Thoracic aorta (tissue), 2 donors: Measurements from ENCODE around the gene CIB2. TPM values are rescaled to one million over a fixed set of nuclear protein-coding genes. Genes with fewer than 3 reads are reported as not detected.

Experiments
- ATAC-seq: fragments of 150-250 bp; one replicate; pipeline ENCODE4 v1.8.0; 2017; ENCODE audit warnings: low read depth; ENCODE audit not compliant: insufficient number of reproducible peaks, low FRiP score
- DNase-seq: peaks from one replicate; pipeline ENCODE4 v3.0.0-alpha.2; 2020; ENCODE audit warnings: low spot score
- H3K27ac ChIP-seq, 2 donors: fragments of 200-600 bp; sonication (generic); 1 replicate in 1 of 2; 2 replicates in 1 of 2; pipeline ENCODE4 v1.5.1; 2016; ENCODE audit warnings: mild to moderate bottlenecking in 2 of 2, moderate library complexity in 2 of 2
- H3K27me3 ChIP-seq: fragments of 200-600 bp; sonication (generic); replicated peaks from 2 replicates; pipeline ENCODE4 v1.6.0; 2016; ENCODE audit warnings: mild to moderate bottlenecking; ENCODE audit not compliant: insufficient read depth
- H3K36me3 ChIP-seq: fragments of 200-600 bp; sonication (generic); one replicate; pipeline ENCODE4 v1.5.1; 2016
- H3K4me1 ChIP-seq, 2 donors: fragments of 200-600 bp; sonication (generic); 1 replicate in 1 of 2; 2 replicates in 1 of 2; pipeline versions ENCODE4 v1.5.1 to v1.6.0; 2016; ENCODE audit warnings: low read depth in 2 of 2, mild to moderate bottlenecking in 1 of 2; ENCODE audit not compliant: control insufficient read depth in 1 of 2
- H3K4me3 ChIP-seq: fragments of 200-600 bp; sonication (generic); 2 replicates; pipeline ENCODE4 v1.5.1; 2016; ENCODE audit warnings: mild to moderate bottlenecking
- H3K9me3 ChIP-seq: fragments of 200-600 bp; sonication (generic); 2 replicates; pipeline ENCODE4 v1.5.1; 2016
- total RNA-seq, 2 donors: library from RNA; depleted of rRNA; stranded (reverse); fragments of >200 nt; gene quantifications; one replicate each; pipeline versions ENCODE4 v1.1.0 to v1.2.3, GENCODE V29; 2016
- TF ChIP-seq, protein P1 (sequence below): fragments of 200-600 bp; sonication (generic); IDR thresholded peaks from one replicate; pipeline ENCODE4 v1.5.1; 2019; ENCODE audit warnings: antibody characterized with exemption

Gene CIB2
- total RNA-seq, 2 donors from 2014 or later = 1.2 to 7.9 TPM

DNA sequence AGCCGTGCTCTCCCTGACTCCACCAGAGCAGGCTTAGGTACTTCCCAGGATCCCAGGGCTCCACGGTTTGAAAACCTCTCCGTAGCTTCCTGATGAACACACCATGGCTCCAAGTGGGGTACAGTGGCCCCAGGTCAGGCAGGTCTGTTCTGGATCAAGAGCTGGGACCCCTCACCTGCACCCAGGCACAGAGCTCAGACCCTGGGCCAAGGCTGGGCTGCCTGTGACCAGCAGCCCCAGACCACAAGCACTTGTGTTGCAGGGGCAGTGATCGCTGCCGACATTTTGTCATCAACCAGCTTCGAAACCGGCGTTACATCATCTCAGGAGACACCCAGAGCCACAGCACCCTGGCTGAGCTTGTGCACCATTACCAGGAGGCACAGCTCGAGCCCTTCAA, 33.6 kb downstream of the CIB2 start:
- Histone ChIP-seq H3K4me3 (no peak overlapping the region), H3K27ac (no peak overlapping the region), H3K36me3 (no peaks in the 10 kb centered on the region), H3K27me3 (no peaks in the 10 kb centered on the region), H3K4me1 (peaks cover 0 to 4% of the 10 kb centered on the region in 2 donors), H3K9me3 (no peaks in the 10 kb centered on the region)
- TF ChIP-seq, protein P1, sequence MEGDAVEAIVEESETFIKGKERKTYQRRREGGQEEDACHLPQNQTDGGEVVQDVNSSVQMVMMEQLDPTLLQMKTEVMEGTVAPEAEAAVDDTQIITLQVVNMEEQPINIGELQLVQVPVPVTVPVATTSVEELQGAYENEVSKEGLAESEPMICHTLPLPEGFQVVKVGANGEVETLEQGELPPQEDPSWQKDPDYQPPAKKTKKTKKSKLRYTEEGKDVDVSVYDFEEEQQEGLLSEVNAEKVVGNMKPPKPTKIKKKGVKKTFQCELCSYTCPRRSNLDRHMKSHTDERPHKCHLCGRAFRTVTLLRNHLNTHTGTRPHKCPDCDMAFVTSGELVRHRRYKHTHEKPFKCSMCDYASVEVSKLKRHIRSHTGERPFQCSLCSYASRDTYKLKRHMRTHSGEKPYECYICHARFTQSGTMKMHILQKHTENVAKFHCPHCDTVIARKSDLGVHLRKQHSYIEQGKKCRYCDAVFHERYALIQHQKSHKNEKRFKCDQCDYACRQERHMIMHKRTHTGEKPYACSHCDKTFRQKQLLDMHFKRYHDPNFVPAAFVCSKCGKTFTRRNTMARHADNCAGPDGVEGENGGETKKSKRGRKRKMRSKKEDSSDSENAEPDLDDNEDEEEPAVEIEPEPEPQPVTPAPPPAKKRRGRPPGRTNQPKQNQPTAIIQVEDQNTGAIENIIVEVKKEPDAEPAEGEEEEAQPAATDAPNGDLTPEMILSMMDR = no peak
- ATAC-seq (no peak), DNase-seq (no peak)

DNA sequence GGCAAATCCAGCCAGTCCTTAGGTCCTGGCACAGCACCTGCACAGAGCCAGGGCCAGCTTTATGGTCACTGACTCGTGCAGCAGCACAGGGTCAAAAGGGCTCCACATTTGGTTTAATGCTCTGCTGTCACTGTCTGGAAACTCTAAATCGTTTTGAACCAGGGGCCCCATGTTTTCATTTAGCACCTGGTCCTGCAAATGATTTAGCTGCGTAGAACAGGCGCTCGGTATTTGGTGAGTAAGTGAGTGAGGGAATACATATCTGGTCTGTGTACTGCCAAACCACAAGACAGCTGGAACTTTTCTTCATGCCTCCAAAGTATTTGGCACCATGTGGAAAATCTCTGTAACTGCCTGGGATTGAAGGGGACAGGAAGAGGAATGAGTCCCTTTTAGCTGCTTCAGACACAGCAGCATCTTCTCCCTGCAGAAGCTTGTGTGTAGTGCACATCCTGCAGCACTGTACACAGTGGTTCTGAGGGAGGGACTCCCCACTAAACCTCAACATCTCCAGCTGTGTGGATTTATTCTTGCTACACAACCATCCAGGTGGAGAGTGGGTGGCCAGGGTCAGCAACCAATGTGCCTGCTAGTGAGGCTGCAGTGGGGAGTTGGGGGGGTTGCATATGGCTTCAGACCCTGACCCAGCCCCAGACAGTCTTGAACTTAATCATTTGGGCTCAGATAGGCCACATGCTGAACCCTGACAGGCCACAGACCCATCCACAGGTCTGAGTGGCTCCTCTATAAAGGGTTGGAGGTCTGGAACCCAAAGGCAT, 37.8 kb downstream of the CIB2 start:
- no peak overlapping the region for H3K4me3 ChIP-seq
- H3K27ac ChIP-seq = no peak overlapping the region
- ATAC-seq (no peak), DNase-seq (no peak)
- H3K27me3 ChIP-seq = no peaks in the 10 kb centered on the region
- TF ChIP-seq, protein P1 = no peak
- H3K9me3 ChIP-seq = no peaks in the 10 kb centered on the region
- peaks cover 0 to 4% of the 10 kb centered on the region in 2 donors for H3K4me1 ChIP-seq
- H3K36me3 ChIP-seq = no peaks in the 10 kb centered on the region

DNA sequence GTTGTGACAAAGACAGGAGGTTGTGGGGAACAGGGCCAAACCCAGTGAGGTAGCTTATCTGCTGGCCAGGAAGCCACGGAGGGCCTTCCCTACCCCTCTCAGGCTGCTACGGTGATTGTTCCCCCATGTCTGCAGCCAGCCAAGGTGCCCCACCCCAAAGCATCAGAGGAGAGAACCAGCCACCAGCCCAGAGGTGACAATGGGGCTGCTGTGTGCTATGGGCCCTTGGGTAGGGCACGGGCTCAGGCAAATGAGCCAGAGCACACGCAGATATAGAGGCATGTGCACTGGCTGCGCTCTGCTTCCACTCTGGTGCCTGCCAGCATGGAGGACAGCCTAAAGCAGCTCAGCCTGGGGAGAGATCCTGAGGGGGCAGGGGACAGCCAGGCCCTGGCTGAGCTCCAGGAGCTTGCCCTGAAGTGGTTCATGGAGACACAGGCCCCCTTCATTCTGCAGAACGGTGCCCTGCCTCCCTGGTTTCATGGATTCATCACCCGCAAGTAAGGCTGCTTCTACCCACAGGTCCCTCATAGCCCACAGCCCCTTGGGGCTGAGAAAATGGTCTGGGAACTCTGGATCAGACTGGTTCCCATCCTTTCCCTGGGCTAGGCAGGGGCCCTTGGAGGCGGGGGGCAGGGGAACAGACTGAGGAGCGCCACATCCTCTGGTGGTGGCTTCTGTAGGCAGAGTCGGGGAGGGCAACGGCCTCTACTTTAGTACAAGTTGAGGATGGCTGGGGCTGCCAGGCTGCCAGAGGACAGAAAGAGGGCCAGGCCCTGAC, 38.8 kb downstream of the CIB2 start, which contains the start of gene SH2D7:
Gene SH2D7 (plus strand): TSS at position 301 of the 781 bp plus-strand sequence. CDS start 24 bp downstream, at position 325.
- Histone ChIP-seq H3K4me3 (no peak within 1 kb of the TSS), H3K36me3 (no peaks in the 10 kb centered on the region), H3K4me1 (peaks cover 0 to 4% of the 10 kb centered on the region in 2 donors), H3K9me3 (no peaks in the 10 kb centered on the region), H3K27ac (no peak within 1 kb of the TSS), H3K27me3 (no peaks in the 10 kb centered on the region)
- ATAC-seq (no peak), DNase-seq (no peak)
- TF ChIP-seq, protein P1 = no peak

DNA sequence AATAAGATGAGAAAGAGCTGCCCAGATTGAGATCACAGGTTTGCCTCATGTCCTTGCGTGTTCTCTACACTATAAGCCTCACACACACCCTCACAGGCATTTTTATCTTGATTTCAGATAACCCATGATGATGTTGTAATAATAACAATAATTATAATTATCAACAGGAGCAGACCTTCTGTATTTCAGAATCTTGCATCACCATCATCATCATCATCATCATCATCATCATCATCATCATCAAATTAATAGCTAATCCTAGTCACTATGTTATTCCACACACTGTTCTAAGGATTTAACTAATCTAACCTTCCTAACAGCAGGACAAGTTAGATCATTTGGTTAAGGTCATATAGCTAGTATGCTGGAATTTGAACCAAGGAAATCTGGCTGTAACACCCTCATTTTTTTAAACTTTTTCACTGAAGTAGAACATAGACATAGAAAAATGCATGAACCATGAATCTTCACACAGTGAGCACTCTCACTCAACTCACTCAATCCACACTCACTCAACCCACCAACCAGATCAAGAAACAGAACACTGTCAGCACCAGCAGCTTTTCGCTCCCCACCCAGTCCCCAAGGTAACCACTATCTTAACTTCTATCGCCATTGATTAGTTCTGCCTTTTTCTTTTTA, 40.7 kb downstream of the CIB2 start:
- H3K4me1 ChIP-seq = peaks cover 0 to 4% of the 10 kb centered on the region in 2 donors
- DNase-seq (no peak), ATAC-seq (no peak)
- TF ChIP-seq, protein P1 = no peak
- H3K4me3 ChIP-seq = no peak overlapping the region
- H3K27me3 ChIP-seq = no peaks in the 10 kb centered on the region
- no peaks in the 10 kb centered on the region for H3K36me3 ChIP-seq
- no peak overlapping the region for H3K27ac ChIP-seq
- H3K9me3 ChIP-seq = no peaks in the 10 kb centered on the region

DNA sequence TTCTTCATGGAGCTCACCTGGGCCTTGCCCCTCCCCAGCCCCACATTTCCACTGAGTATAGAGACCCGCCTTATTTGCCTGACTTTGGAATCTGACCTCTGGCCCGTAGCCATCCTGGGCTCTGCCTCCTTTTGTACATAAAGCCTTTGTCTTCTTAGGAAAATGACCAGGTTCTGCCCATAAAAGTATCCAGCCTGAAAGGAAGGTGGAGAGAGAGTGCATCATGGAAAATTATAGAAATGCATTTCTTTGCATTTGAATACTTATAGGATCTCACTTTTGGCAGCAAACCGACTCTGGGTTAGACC, 42.5 kb downstream of the CIB2 start:
- Histone ChIP-seq H3K4me3 (no peak overlapping the region), H3K27me3 (no peaks in the 10 kb centered on the region), H3K36me3 (no peaks in the 10 kb centered on the region), H3K4me1 (peaks cover 0 to 4% of the 10 kb centered on the region in 2 donors), H3K27ac (no peak overlapping the region), H3K9me3 (no peaks in the 10 kb centered on the region)
- ATAC-seq (no peak), DNase-seq (no peak)
- TF ChIP-seq, protein P1 = no peak
